Keratinocyte (primary cell): ENCODE data around the gene CD69. TPM values are rescaled to one million over a fixed set of nuclear protein-coding genes. Genes with fewer than 3 reads are reported as not detected.

Experiments used
- DNase-seq: peaks from one replicate; pipeline ENCODE4 v3.0.0-alpha.2; 2011; ENCODE audit warnings: low read depth, missing footprints, low spot score
- FAIRE-seq: peaks from 2 replicates; lab custom pipeline; 2011; peaks lifted over from hg19 to GRCh38; lab: Jason Lieb, UNC
- H2AFZ ChIP-seq: 2 replicates; pipeline ENCODE4 v1.6.0; 2012; ENCODE audit warnings: low read length, control low read depth, inconsistent platforms; ENCODE audit not compliant: control insufficient read depth
- H3K27ac ChIP-seq: 2 replicates; pipeline ENCODE4 v1.5.1; 2011; ENCODE audit warnings: low read length; ENCODE audit not compliant: control insufficient read depth, insufficient read depth
- H3K27me3 ChIP-seq: 3 replicates; pipeline ENCODE4 v1.6.0; 2011; ENCODE audit warnings: low read length; ENCODE audit not compliant: control insufficient read depth, insufficient read depth; ENCODE audit errors: extremely low read depth
- H3K36me3 ChIP-seq, 2 experiments: 2 replicates in 1 of 2; 3 replicates in 1 of 2; pipeline ENCODE4 v1.5.1; 2011; ENCODE audit warnings: low read length in 2 of 2, mild to moderate bottlenecking in 1 of 2; ENCODE audit not compliant: control insufficient read depth in 2 of 2, insufficient read depth in 2 of 2; ENCODE audit errors: extremely low read depth in 1 of 2
- H3K4me1 ChIP-seq: 3 replicates; pipeline ENCODE4 v1.5.1; 2011; ENCODE audit warnings: low read length; ENCODE audit not compliant: control insufficient read depth, insufficient read depth; ENCODE audit errors: extremely low read depth
- H3K4me2 ChIP-seq: 3 replicates; pipeline ENCODE4 v1.6.0; 2011; ENCODE audit warnings: low read depth, low read length; ENCODE audit not compliant: control insufficient read depth, insufficient read depth; ENCODE audit errors: extremely low read depth
- H3K4me3 ChIP-seq, 3 experiments: fragments of 200-600 bp in 1 of 3; sonication (generic) in 1 of 3; 2 replicates in 2 of 3; 3 replicates in 1 of 3; pipeline ENCODE4 v1.5.1; 2011 to 2016; ENCODE audit warnings: low read length in 3 of 3, mild to moderate bottlenecking in 3 of 3, control low read depth in 2 of 3, inconsistent platforms in 1 of 3, low read depth in 1 of 3, mixed read lengths in 1 of 3, mixed run types in 1 of 3, moderate library complexity in 1 of 3; ENCODE audit not compliant: control insufficient read depth in 2 of 3, insufficient read depth in 2 of 3; ENCODE audit errors: extremely low read depth in 1 of 3
- H3K79me2 ChIP-seq: 2 replicates; pipeline ENCODE4 v1.6.0; 2012; ENCODE audit warnings: low read length; ENCODE audit not compliant: control insufficient read depth, insufficient read depth
- H3K9ac ChIP-seq: 3 replicates; pipeline ENCODE4 v1.6.0; 2011; ENCODE audit warnings: low read length; ENCODE audit not compliant: control insufficient read depth, insufficient read depth; ENCODE audit errors: extremely low read depth
- H3K9me1 ChIP-seq: 3 replicates; pipeline ENCODE4 v1.6.0; 2011; ENCODE audit warnings: low read length; ENCODE audit not compliant: control insufficient read depth, insufficient read depth; ENCODE audit errors: extremely low read depth
- H3K9me3 ChIP-seq: 2 replicates; pipeline ENCODE4 v1.5.1; 2012; ENCODE audit warnings: low read depth, low read length; ENCODE audit not compliant: control insufficient read depth
- H4K20me1 ChIP-seq: 3 replicates; pipeline ENCODE4 v1.6.0; 2011; ENCODE audit warnings: low read length; ENCODE audit not compliant: control insufficient read depth, insufficient read depth; ENCODE audit errors: extremely low read depth
- EZH2 ChIP-seq: IDR thresholded peaks from one replicate; pipeline ENCODE4 v1.6.1; 2012; ENCODE audit warnings: inconsistent platforms, mild to moderate bottlenecking, low read length, moderate library complexity
- dilution Hi-C: fragments of 300-500 bp; cut with MboI; formaldehyde crosslinking; loops from one replicate; pipeline ENCODE4 v1.7.0; 2020; ENCODE audit warnings: low sequenced_read_pairs; ENCODE audit not compliant: extremely low pct_ligation_motif_present
- polyA plus RNA-seq, 5 experiments: library from polyadenylated mRNA; depleted of rRNA in 3 of 5; stranded (reverse) in 3 of 5; stranded (forward) in 1 of 5; unstranded in 1 of 5; fragments of >200 nt; gene quantifications; 1 replicate in 1 of 5; 2 replicates in 3 of 5; 3 replicates in 1 of 5; pipeline versions ENCODE4 v1.2.1 to v1.2.3, GENCODE V29; 2011 to 2012; ENCODE audit warnings: missing spikeins in 2 of 5, low read depth in 1 of 5, low replicate concordance in 1 of 5
- TF ChIP-seq, protein P1 (sequence below), 3 experiments: IDR thresholded peaks in 1 of 3; conservative IDR thresholded peaks in 1 of 3; optimal IDR thresholded peaks in 1 of 3; 2 replicates in 2 of 3; 3 replicates in 1 of 3; pipeline versions ENCODE3 to v1.5.1; 2011; ENCODE audit warnings: low read length in 3 of 3, mild to moderate bottlenecking in 3 of 3, moderate library complexity in 2 of 3, control low read depth in 1 of 3, inconsistent platforms in 1 of 3; ENCODE audit not compliant: insufficient read depth in 2 of 3; ENCODE audit errors: extremely low read depth in 1 of 3

The CD69 gene
- polyA plus RNA-seq, 1 donor (not counting 4 experiments of a cell fraction or from before 2014, with no cell fraction given) = not detected

DNA sequence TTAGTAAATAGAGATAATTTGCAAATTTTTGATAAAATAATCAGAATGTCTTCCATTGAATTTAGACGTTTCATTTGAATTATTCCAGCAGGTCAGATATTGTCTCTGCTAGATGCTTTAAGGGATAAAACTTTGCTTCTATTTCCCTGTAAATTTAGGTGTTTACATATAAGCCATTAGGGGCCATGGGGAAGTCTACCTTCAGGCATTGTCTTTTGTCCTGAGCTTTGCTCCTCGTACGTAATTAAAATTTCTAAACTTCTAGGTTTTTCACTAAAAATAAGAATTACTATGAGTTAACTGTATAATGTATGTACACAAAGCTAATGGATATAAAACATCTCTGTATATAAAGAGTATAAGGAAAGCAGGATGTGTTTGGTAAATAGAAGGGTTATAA lies 24.1 kb upstream of the CD69 start:
- no peak overlapping the region for H3K27ac ChIP-seq
- no peak overlapping the region for H2AFZ ChIP-seq
- H3K9me1 ChIP-seq = no peaks in the 10 kb centered on the region
- H3K9me3 ChIP-seq = no peaks in the 10 kb centered on the region
- H3K4me1 ChIP-seq = no peaks in the 10 kb centered on the region
- FAIRE-seq = no peak
- no peak overlapping the region for H3K9ac ChIP-seq
- dilution Hi-C loops = no loop called here
- no peaks in the 10 kb centered on the region for H3K79me2 ChIP-seq
- no peak for DNase-seq
- TF ChIP-seq, protein P1, sequence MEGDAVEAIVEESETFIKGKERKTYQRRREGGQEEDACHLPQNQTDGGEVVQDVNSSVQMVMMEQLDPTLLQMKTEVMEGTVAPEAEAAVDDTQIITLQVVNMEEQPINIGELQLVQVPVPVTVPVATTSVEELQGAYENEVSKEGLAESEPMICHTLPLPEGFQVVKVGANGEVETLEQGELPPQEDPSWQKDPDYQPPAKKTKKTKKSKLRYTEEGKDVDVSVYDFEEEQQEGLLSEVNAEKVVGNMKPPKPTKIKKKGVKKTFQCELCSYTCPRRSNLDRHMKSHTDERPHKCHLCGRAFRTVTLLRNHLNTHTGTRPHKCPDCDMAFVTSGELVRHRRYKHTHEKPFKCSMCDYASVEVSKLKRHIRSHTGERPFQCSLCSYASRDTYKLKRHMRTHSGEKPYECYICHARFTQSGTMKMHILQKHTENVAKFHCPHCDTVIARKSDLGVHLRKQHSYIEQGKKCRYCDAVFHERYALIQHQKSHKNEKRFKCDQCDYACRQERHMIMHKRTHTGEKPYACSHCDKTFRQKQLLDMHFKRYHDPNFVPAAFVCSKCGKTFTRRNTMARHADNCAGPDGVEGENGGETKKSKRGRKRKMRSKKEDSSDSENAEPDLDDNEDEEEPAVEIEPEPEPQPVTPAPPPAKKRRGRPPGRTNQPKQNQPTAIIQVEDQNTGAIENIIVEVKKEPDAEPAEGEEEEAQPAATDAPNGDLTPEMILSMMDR (optimal IDR thresholded peaks at IDR 0.05 in 1 of 3, IDR thresholded peaks at IDR 0.05 in 1 of 3, conservative IDR thresholded peaks at IDR 0.05 in 1 of 3; ENCODE audit: extremely low read depth in 1 of 3, insufficient read depth in 2 of 3, low read length in 3 of 3) = no peak
- no peak for TF ChIP-seq EZH2
- no peaks in the 10 kb centered on the region for H3K36me3 ChIP-seq
- no peaks in the 10 kb centered on the region for H3K27me3 ChIP-seq
- no peak overlapping the region for H3K4me3 ChIP-seq
- H4K20me1 ChIP-seq = no peaks in the 10 kb centered on the region
- H3K4me2 ChIP-seq = no peak overlapping the region

DNA sequence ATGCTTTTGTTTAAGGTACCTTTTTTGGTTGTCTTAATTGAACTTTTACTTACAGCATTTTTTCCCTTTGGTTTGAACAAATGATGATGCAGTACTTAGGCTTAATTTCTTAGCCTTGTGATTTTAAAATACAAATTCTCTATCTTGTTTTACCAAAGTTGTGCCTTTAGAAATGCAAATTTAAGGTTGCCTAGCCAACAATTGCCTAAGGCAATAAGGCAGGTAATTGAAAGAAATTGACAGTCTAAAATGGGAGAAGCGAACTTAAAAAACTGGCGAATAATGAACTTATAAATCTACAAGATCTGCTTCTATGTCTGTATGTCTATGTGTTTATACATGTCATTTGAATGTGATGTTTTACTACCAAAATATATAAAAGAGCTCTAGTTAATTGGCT lies 23.6 kb upstream of the CD69 start:
- no peaks in the 10 kb centered on the region for H4K20me1 ChIP-seq
- no peak overlapping the region for H3K27ac ChIP-seq
- dilution Hi-C loops = no loop called here
- DNase-seq (no peak), FAIRE-seq (no peak)
- H3K4me1 ChIP-seq = no peaks in the 10 kb centered on the region
- no peak for TF ChIP-seq EZH2
- TF ChIP-seq, protein P1 (optimal IDR thresholded peaks at IDR 0.05 in 1 of 3, IDR thresholded peaks at IDR 0.05 in 1 of 3, conservative IDR thresholded peaks at IDR 0.05 in 1 of 3; ENCODE audit: extremely low read depth in 1 of 3, insufficient read depth in 2 of 3, low read length in 3 of 3) = no peak
- H3K9me3 ChIP-seq = no peaks in the 10 kb centered on the region
- no peak overlapping the region for H3K4me2 ChIP-seq
- H2AFZ ChIP-seq = no peak overlapping the region
- H3K4me3 ChIP-seq = no peak overlapping the region
- H3K9me1 ChIP-seq = no peaks in the 10 kb centered on the region
- no peaks in the 10 kb centered on the region for H3K36me3 ChIP-seq
- no peaks in the 10 kb centered on the region for H3K27me3 ChIP-seq
- H3K9ac ChIP-seq = no peak overlapping the region
- no peaks in the 10 kb centered on the region for H3K79me2 ChIP-seq
